ENCODE measurements around the gene PTPRR.

The PTPRR gene

GRCh38 chr12:70648191-70648590, 272.3 kb downstream of the PTPRR start:
- no peak overlapping the region for H3K4me3 ChIP-seq (ENCODE audit: insufficient read length, low read depth)
- H3K4me1 ChIP-seq (ENCODE audit: insufficient read depth, insufficient read length): peaks cover 2% of the 10 kb centered on the region
- H3K27me3 ChIP-seq (ENCODE audit: insufficient read depth, insufficient read length): no peaks in the 10 kb centered on the region
- no peaks in the 10 kb centered on the region for H3K9me3 ChIP-seq (ENCODE audit: insufficient read depth, low read length)
- no peak overlapping the region for H3K9ac ChIP-seq (ENCODE audit: insufficient read length, low read depth)
- TF ChIP-seq YY1 (IDR thresholded peaks at IDR 0.05; ENCODE audit: insufficient read depth, insufficient read length) (no peak), SUZ12 (IDR thresholded peaks at IDR 0.05; ENCODE audit: extremely low read depth, insufficient read depth, insufficient read length) (no peak), ZNF274 (IDR thresholded peaks at IDR 0.05; ENCODE audit: low read depth, low read length) (no peak)
- no peak for DNase-seq (ENCODE audit: low read depth, low spot score)
- no peaks in the 10 kb centered on the region for H3K36me3 ChIP-seq (ENCODE audit: insufficient read depth, insufficient read length, low read length)

DNA sequence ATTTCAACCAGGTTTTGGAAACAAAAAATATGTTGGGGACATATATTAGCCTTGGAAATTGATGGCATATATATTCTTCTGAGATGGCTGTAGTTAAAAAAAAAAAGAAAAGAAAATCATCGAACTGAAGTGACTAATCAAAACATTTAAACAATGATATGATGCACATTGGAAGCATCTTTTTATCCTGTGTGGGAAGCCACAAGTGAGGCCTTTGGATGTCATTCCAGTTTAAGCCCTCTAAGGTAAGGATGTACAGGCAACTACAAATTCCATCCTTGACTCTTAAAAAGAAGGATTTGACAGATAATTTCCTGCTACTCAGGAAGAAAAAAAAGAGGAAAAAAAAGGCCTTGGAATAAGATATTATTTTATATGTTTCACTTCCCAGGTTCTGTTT, 273.7 kb downstream of the PTPRR start:
- Histone ChIP-seq H3K27me3 (ENCODE audit: insufficient read depth, insufficient read length) (no peaks in the 10 kb centered on the region), H3K36me3 (ENCODE audit: insufficient read depth, insufficient read length, low read length) (no peaks in the 10 kb centered on the region), H3K9me3 (ENCODE audit: insufficient read depth, low read length) (no peaks in the 10 kb centered on the region), H3K4me1 (ENCODE audit: insufficient read depth, insufficient read length) (peaks cover 2% of the 10 kb centered on the region), H3K9ac (ENCODE audit: insufficient read length, low read depth) (no peak overlapping the region), H3K4me3 (ENCODE audit: insufficient read length, low read depth) (no peak overlapping the region)
- DNase-seq (ENCODE audit: low read depth, low spot score): no peak
- TF ChIP-seq ZNF274 (IDR thresholded peaks at IDR 0.05; ENCODE audit: low read depth, low read length) (no peak), SUZ12 (IDR thresholded peaks at IDR 0.05; ENCODE audit: extremely low read depth, insufficient read depth, insufficient read length) (no peak), YY1 (IDR thresholded peaks at IDR 0.05; ENCODE audit: insufficient read depth, insufficient read length) (no peak)

DNA sequence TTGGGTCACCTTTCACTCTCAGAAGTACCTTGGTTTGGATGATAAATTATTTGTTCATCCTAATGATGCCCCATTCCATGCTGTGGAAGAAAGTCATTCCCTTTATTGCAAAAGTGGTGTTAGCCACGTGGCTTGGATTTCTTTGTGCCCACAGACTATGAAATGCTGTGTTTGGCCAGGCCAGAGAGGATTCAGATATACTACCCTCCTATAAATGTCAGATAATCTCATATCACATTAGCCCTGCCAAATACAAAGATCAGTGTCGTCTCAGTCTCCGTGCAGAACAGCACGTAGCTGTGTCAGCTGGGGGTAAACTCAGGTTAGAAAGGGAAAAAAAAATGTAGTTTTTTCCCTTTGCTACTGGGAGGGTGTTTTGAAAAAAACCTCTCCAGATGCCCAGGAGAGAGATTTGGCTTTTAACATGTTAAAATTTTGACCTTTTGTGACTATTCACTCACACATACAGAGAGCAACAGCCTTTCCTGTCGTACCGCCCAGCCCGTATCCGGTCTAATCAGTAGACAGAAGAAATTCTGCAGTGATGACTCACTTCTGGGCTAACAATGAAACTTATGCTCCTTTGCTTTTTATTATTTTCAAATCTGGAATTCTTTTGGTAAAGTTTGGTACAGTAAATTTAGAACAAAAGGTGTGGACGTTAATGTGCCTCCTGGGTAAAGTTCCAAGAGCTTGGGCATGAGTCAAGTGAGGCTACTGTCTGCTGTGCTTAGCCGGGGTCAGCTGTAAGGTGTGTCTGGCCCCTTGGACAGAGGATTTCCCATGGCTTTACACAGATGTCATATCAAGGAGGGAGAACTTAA, 274.8 kb downstream of the PTPRR start:
- Histone ChIP-seq H3K4me1 (ENCODE audit: insufficient read depth, insufficient read length) (peaks cover 2% of the 10 kb centered on the region), H3K36me3 (ENCODE audit: insufficient read depth, insufficient read length, low read length) (no peaks in the 10 kb centered on the region), H3K9ac (ENCODE audit: insufficient read length, low read depth) (no peak overlapping the region), H3K27me3 (ENCODE audit: insufficient read depth, insufficient read length) (no peaks in the 10 kb centered on the region), H3K4me3 (ENCODE audit: insufficient read length, low read depth) (no peak overlapping the region), H3K9me3 (ENCODE audit: insufficient read depth, low read length) (no peaks in the 10 kb centered on the region)
- DNase-seq (ENCODE audit: low read depth, low spot score): peak; percentile 63
- no peak for TF ChIP-seq ZNF274 (IDR thresholded peaks at IDR 0.05; ENCODE audit: low read depth, low read length)
- TF ChIP-seq YY1 (IDR thresholded peaks at IDR 0.05; ENCODE audit: insufficient read depth, insufficient read length): no peak
- TF ChIP-seq SUZ12 (IDR thresholded peaks at IDR 0.05; ENCODE audit: extremely low read depth, insufficient read depth, insufficient read length): no peak

DNA sequence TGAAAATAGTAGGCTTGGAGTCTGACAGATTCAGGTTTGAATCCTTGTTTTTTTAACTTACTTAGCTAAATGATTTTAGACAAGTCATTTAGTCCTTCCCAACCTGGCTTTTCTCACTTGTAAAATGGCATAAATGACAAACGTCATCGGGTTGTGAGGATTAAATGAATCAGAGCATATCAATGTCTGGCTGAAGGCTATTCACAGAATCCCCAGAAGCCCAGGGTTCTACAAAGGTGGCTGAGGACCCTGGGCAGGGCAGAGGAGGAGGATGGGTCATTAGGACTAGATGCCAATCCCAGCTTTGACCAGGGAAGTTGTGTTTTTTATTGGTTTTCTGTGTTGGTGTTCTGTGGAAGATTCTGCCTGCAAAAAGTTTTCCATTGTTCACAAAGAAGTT, 275.7 kb downstream of the PTPRR start:
- no peak overlapping the region for H3K9ac ChIP-seq (ENCODE audit: insufficient read length, low read depth)

GRCh38 chr12:70643939-70644338, 276.6 kb downstream of the PTPRR start:
- Histone ChIP-seq H3K9ac (ENCODE audit: insufficient read length, low read depth) (no peak overlapping the region), H3K9me3 (ENCODE audit: insufficient read depth, low read length) (no peaks in the 10 kb centered on the region), H3K36me3 (ENCODE audit: insufficient read depth, insufficient read length, low read length) (no peaks in the 10 kb centered on the region), H3K27me3 (ENCODE audit: insufficient read depth, insufficient read length) (no peaks in the 10 kb centered on the region), H3K4me3 (ENCODE audit: insufficient read length, low read depth) (no peak overlapping the region), H3K4me1 (ENCODE audit: insufficient read depth, insufficient read length) (peaks cover 2% of the 10 kb centered on the region)
- TF ChIP-seq ZNF274 (IDR thresholded peaks at IDR 0.05; ENCODE audit: low read depth, low read length): no peak
- TF ChIP-seq YY1 (IDR thresholded peaks at IDR 0.05; ENCODE audit: insufficient read depth, insufficient read length): no peak
- TF ChIP-seq SUZ12 (IDR thresholded peaks at IDR 0.05; ENCODE audit: extremely low read depth, insufficient read depth, insufficient read length): no peak
- no peak for DNase-seq (ENCODE audit: low read depth, low spot score)

More for the DNA sequence above, 275.7 kb downstream of the PTPRR start:
- Histone ChIP-seq H3K4me3 (ENCODE audit: insufficient read length, low read depth) (no peak overlapping the region), H3K36me3 (ENCODE audit: insufficient read depth, insufficient read length, low read length) (no peaks in the 10 kb centered on the region), H3K4me1 (ENCODE audit: insufficient read depth, insufficient read length) (peaks cover 2% of the 10 kb centered on the region), H3K9me3 (ENCODE audit: insufficient read depth, low read length) (no peaks in the 10 kb centered on the region), H3K27me3 (ENCODE audit: insufficient read depth, insufficient read length) (no peaks in the 10 kb centered on the region)
- no peak for TF ChIP-seq YY1 (IDR thresholded peaks at IDR 0.05; ENCODE audit: insufficient read depth, insufficient read length)
- no peak for DNase-seq (ENCODE audit: low read depth, low spot score)

DNA sequence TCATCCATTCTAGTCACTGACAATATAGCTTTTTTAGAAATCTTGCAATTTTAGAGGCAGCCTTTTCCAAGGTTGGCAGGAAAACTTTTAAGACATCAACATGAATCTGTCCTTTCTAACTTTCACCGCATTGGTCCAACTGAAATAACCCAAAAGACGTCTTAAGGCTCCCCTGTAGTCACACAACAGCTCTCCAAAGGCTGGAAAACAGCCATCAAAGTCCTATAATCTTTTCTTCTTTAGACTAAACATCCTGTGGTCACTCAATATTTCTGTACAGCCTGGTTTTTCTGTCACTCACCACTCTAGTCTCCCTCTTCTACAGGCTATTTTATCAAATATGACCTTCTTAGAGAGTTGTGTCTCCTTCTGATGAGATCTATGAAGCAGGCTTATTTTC, 278.8 kb downstream of the PTPRR start:
- Histone ChIP-seq H3K4me3 (ENCODE audit: insufficient read length, low read depth) (no peak overlapping the region), H3K4me1 (ENCODE audit: insufficient read depth, insufficient read length) (peaks cover 2% of the 10 kb centered on the region), H3K27me3 (ENCODE audit: insufficient read depth, insufficient read length) (no peaks in the 10 kb centered on the region), H3K9me3 (ENCODE audit: insufficient read depth, low read length) (no peaks in the 10 kb centered on the region), H3K36me3 (ENCODE audit: insufficient read depth, insufficient read length, low read length) (no peaks in the 10 kb centered on the region), H3K9ac (ENCODE audit: insufficient read length, low read depth) (no peak overlapping the region)
- no peak for DNase-seq (ENCODE audit: low read depth, low spot score)
- TF ChIP-seq YY1 (IDR thresholded peaks at IDR 0.05; ENCODE audit: insufficient read depth, insufficient read length): no peak

- peaks cover 2% of the 10 kb centered on the region for H3K4me1 ChIP-seq (ENCODE audit: insufficient read depth, insufficient read length)
- no peaks in the 10 kb centered on the region for H3K27me3 ChIP-seq (ENCODE audit: insufficient read depth, insufficient read length)
- DNase-seq (ENCODE audit: low read depth, low spot score): no peak
- H3K9me3 ChIP-seq (ENCODE audit: insufficient read depth, low read length): no peaks in the 10 kb centered on the region
- H3K4me3 ChIP-seq (ENCODE audit: insufficient read length, low read depth): no peak overlapping the region
- no peak overlapping the region for H3K9ac ChIP-seq (ENCODE audit: insufficient read length, low read depth)
- TF ChIP-seq SUZ12 (IDR thresholded peaks at IDR 0.05; ENCODE audit: extremely low read depth, insufficient read depth, insufficient read length): no peak
- no peak for TF ChIP-seq ZNF274 (IDR thresholded peaks at IDR 0.05; ENCODE audit: low read depth, low read length)
- no peak for TF ChIP-seq YY1 (IDR thresholded peaks at IDR 0.05; ENCODE audit: insufficient read depth, insufficient read length)
- H3K36me3 ChIP-seq (ENCODE audit: insufficient read depth, insufficient read length, low read length): no peaks in the 10 kb centered on the region
Observed at GRCh38 chr12:70640901-70641300, 279.6 kb downstream of the PTPRR start.

Data from NT2/D1 (cell line).